A549 (cell line): Measurements from ENCODE around the gene TAF11L13.

Source experiments
- CHD4 ChIP-seq: fragments of 200-600 bp; sonication (generic); IDR thresholded peaks from 2 replicates; pipeline ENCODE4 v1.6.1; 2016; ENCODE audit warnings: antibody characterized with exemption, mild to moderate bottlenecking, borderline replicate concordance
- EP300 ChIP-seq, 2 experiments: fragments of >200 bp; sonication (Bioruptor Twin); formaldehyde crosslinking; IDR thresholded peaks; 2 replicates in 1 of 2; 3 replicates in 1 of 2; pipeline ENCODE4 v1.6.1; 2016 to 2017
- HOXA7 ChIP-seq: fragments of 250-450 bp; sonication (Bioruptor Pico); IDR thresholded peaks from 2 replicates; pipeline ENCODE4 v1.5.0; 2020; ENCODE audit warnings: mild to moderate bottlenecking, moderate library complexity
- KDM1A ChIP-seq: fragments of 200-600 bp; sonication (generic); IDR thresholded peaks from 2 replicates; pipeline ENCODE4 v1.6.1; 2016; ENCODE audit warnings: low read depth, mild to moderate bottlenecking
- NR3C1 ChIP-seq: fragments of >200 bp; sonication (Bioruptor Twin); formaldehyde crosslinking; IDR thresholded peaks from 3 replicates; pipeline ENCODE4 v1.6.1; 2017
- POLR2A ChIP-seq: IDR thresholded peaks from 2 replicates; pipeline ENCODE4 v1.6.1; 2012; ENCODE audit warnings: mild to moderate bottlenecking, low read length
- RAD21 ChIP-seq, 2 experiments: fragments of >200 bp in 1 of 2; sonication (Bioruptor Twin) in 1 of 2; formaldehyde crosslinking in 1 of 2; IDR thresholded peaks in 1 of 2; conservative IDR thresholded peaks in 1 of 2; 2 replicates in 1 of 2; 3 replicates in 1 of 2; pipeline ENCODE4 v1.6.1; 2012 to 2018; ENCODE audit warnings: inconsistent platforms in 1 of 2
- RNF2 ChIP-seq: fragments of 200-600 bp; sonication (generic); IDR thresholded peaks from 2 replicates; pipeline ENCODE4 v1.6.1; 2016; ENCODE audit warnings: low read depth, mild to moderate bottlenecking, antibody characterized with exemption, moderate library complexity, borderline replicate concordance
- TP53 ChIP-seq: fragments of 250-450 bp; sonication (Bioruptor Pico); IDR thresholded peaks from 2 replicates; pipeline ENCODE4 v1.5.0; 2021; ENCODE audit warnings: mild to moderate bottlenecking, moderate library complexity
- TF ChIP-seq, protein P1 (sequence below): fragments of >200 bp; sonication (Bioruptor Twin); formaldehyde crosslinking; IDR thresholded peaks from 3 replicates; pipeline ENCODE4 v1.5.1; 2016
- TF ChIP-seq, protein P2 (sequence below): IDR thresholded peaks from 2 replicates; pipeline ENCODE4 v1.6.1; 2012
- TF ChIP-seq, protein P3 (sequence below): fragments of 150-350 bp; IDR thresholded peaks from 2 replicates; pipeline ENCODE4 v1.6.1; 2014; ENCODE audit warnings: low read depth, mild to moderate bottlenecking, low read length
- TF ChIP-seq, protein P4 (sequence below): IDR thresholded peaks from 2 replicates; pipeline ENCODE4 v1.6.1; 2012

DNA sequence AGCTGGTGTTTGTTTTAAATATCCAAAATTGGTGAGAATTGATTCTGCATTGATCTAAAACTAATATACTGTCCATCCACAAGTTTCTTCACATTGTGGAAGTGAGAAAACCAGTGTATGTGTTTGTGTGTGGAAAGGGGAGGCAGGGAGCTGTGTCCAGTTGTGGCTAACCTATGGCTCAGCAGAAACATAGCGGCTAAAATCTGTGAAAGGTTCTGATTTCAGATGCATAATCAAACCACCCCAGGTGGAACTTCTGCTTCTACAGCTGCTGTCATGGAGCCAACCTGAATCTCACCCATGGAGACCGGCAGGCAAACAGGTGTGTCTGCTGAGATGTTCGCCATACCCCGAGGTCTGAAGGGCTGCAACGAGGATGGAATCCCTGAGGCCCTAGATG is 2.3 kb downstream of the TAF11L13 start, which contains the start of gene TAF11L14:
- TF ChIP-seq, protein P1, sequence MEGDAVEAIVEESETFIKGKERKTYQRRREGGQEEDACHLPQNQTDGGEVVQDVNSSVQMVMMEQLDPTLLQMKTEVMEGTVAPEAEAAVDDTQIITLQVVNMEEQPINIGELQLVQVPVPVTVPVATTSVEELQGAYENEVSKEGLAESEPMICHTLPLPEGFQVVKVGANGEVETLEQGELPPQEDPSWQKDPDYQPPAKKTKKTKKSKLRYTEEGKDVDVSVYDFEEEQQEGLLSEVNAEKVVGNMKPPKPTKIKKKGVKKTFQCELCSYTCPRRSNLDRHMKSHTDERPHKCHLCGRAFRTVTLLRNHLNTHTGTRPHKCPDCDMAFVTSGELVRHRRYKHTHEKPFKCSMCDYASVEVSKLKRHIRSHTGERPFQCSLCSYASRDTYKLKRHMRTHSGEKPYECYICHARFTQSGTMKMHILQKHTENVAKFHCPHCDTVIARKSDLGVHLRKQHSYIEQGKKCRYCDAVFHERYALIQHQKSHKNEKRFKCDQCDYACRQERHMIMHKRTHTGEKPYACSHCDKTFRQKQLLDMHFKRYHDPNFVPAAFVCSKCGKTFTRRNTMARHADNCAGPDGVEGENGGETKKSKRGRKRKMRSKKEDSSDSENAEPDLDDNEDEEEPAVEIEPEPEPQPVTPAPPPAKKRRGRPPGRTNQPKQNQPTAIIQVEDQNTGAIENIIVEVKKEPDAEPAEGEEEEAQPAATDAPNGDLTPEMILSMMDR, result no peak
- TF ChIP-seq POLR2A (no peak), CHD4 (no peak), RAD21 (conservative IDR thresholded peaks at IDR 0.05 in 1 of 2, IDR thresholded peaks at IDR 0.05 in 1 of 2) (no peak), NR3C1 (no peak), HOXA7 (CRISPR knock-in tag) (no peak), EP300 (IDR thresholded peaks at IDR 0.05) (no peak), KDM1A (no peak), RNF2 (no peak), TP53 (CRISPR knock-in tag) (no peak)
- TF ChIP-seq, protein P2, sequence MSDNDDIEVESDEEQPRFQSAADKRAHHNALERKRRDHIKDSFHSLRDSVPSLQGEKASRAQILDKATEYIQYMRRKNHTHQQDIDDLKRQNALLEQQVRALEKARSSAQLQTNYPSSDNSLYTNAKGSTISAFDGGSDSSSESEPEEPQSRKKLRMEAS, result no peak
- TF ChIP-seq, protein P3, sequence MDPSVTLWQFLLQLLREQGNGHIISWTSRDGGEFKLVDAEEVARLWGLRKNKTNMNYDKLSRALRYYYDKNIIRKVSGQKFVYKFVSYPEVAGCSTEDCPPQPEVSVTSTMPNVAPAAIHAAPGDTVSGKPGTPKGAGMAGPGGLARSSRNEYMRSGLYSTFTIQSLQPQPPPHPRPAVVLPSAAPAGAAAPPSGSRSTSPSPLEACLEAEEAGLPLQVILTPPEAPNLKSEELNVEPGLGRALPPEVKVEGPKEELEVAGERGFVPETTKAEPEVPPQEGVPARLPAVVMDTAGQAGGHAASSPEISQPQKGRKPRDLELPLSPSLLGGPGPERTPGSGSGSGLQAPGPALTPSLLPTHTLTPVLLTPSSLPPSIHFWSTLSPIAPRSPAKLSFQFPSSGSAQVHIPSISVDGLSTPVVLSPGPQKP, result no peak
- TF ChIP-seq, protein P4, sequence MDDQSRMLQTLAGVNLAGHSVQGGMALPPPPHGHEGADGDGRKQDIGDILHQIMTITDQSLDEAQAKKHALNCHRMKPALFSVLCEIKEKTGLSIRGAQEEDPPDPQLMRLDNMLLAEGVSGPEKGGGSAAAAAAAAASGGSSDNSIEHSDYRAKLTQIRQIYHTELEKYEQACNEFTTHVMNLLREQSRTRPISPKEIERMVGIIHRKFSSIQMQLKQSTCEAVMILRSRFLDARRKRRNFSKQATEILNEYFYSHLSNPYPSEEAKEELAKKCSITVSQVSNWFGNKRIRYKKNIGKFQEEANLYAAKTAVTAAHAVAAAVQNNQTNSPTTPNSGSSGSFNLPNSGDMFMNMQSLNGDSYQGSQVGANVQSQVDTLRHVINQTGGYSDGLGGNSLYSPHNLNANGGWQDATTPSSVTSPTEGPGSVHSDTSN, result no peak
